HepG2 (cell line): ENCODE results near the gene ADIPOR2. TPM values are rescaled to one million over a fixed set of nuclear protein-coding genes. Genes with fewer than 3 reads are reported as not detected.

ENCODE experiments used
- CC2D1A ChIP-seq: sonication (generic); formaldehyde crosslinking; IDR thresholded peaks from 2 replicates; pipeline ENCODE4 v1.8.1; 2023; ENCODE audit warnings: mild to moderate bottlenecking, missing genetic modification reagents
- HIC2 ChIP-seq: sonication (generic); formaldehyde crosslinking; IDR thresholded peaks from 2 replicates; pipeline ENCODE4 v1.9.0; 2022; ENCODE audit warnings: low read depth, missing genetic modification reagents
- HOMEZ ChIP-seq: IDR thresholded peaks from 2 replicates; pipeline ENCODE4 v1.6.1; 2016; ENCODE audit warnings: low read depth
- JUND ChIP-seq: sonication (generic); formaldehyde crosslinking; IDR thresholded peaks from 2 replicates; pipeline ENCODE4 v1.8.0; 2022; ENCODE audit warnings: mild to moderate bottlenecking, missing genetic modification reagents
- NFKB2 ChIP-seq: sonication (generic); formaldehyde crosslinking; IDR thresholded peaks from 2 replicates; pipeline ENCODE4 v1.4.0; 2020; ENCODE audit warnings: missing genetic modification reagents, borderline replicate concordance
- NR1H2 ChIP-seq: sonication (generic); formaldehyde crosslinking; IDR thresholded peaks from 2 replicates; pipeline ENCODE4 v1.8.1; 2022; ENCODE audit warnings: low read depth, missing genetic modification reagents, borderline replicate concordance
- PLSCR1 ChIP-seq: sonication (generic); formaldehyde crosslinking; IDR thresholded peaks from 2 replicates; pipeline ENCODE4 v1.5.0; 2020; ENCODE audit warnings: missing genetic modification reagents, mild to moderate bottlenecking, borderline replicate concordance
- PRDM10 ChIP-seq: sonication (generic); formaldehyde crosslinking; IDR thresholded peaks from 2 replicates; pipeline ENCODE4 v1.4.0; 2020; ENCODE audit warnings: low read depth, missing genetic modification reagents
- RBM39 ChIP-seq: fragments of 200-400 bp; formaldehyde crosslinking; IDR thresholded peaks from one replicate; pipeline ENCODE4 v1.6.1; 2018; ENCODE audit warnings: antibody characterized with exemption, mild to moderate bottlenecking, low read depth, low read length; ENCODE audit not compliant: poor library complexity, severe bottlenecking
- ZBTB39 ChIP-seq: sonication (generic); formaldehyde crosslinking; IDR thresholded peaks from 2 replicates; pipeline ENCODE4 v1.5.0; 2020; ENCODE audit warnings: missing genetic modification reagents
- ZNF136 ChIP-seq: sonication (generic); formaldehyde crosslinking; IDR thresholded peaks from 2 replicates; pipeline ENCODE4 v1.8.1; 2022; ENCODE audit warnings: low read depth, mild to moderate bottlenecking, moderate library complexity, missing genetic modification reagents
- ZNF235 ChIP-seq: sonication (generic); formaldehyde crosslinking; IDR thresholded peaks from 2 replicates; pipeline ENCODE4 v1.8.1; 2023; ENCODE audit warnings: mild to moderate bottlenecking, missing genetic modification reagents, borderline replicate concordance
- ZNF317 ChIP-seq: sonication (generic); formaldehyde crosslinking; IDR thresholded peaks from 2 replicates; pipeline ENCODE4 v1.5.0; 2020; ENCODE audit warnings: mild to moderate bottlenecking, missing genetic modification reagents
- ZNF382 ChIP-seq: sonication (generic); formaldehyde crosslinking; IDR thresholded peaks from 2 replicates; pipeline ENCODE4 v1.5.0; 2020; ENCODE audit warnings: missing genetic modification reagents, mild to moderate bottlenecking, borderline replicate concordance
- ZNF563 ChIP-seq: sonication (generic); formaldehyde crosslinking; IDR thresholded peaks from 2 replicates; pipeline ENCODE4 v1.8.0; 2022; ENCODE audit warnings: mild to moderate bottlenecking, moderate library complexity, missing genetic modification reagents
- ZNF569 ChIP-seq: sonication (generic); formaldehyde crosslinking; IDR thresholded peaks from 2 replicates; pipeline ENCODE4 v1.5.0; 2020; ENCODE audit warnings: mild to moderate bottlenecking, missing genetic modification reagents, moderate library complexity, borderline replicate concordance
- ZNF619 ChIP-seq: sonication (generic); formaldehyde crosslinking; IDR thresholded peaks from 2 replicates; pipeline ENCODE4 v1.4.0; 2020; ENCODE audit warnings: mild to moderate bottlenecking, missing genetic modification reagents
- ZNF720 ChIP-seq: sonication (generic); formaldehyde crosslinking; IDR thresholded peaks from 2 replicates; pipeline ENCODE4 v1.4.0; 2020; ENCODE audit warnings: missing genetic modification reagents
- ZNF761 ChIP-seq: sonication (generic); formaldehyde crosslinking; conservative IDR thresholded peaks from 2 replicates; pipeline ENCODE4 v1.4.0; 2020; ENCODE audit warnings: mild to moderate bottlenecking, missing genetic modification reagents
- polyA plus RNA-seq, 8 experiments: library from polyadenylated mRNA; depleted of rRNA in 3 of 8; stranded (reverse) in 7 of 8; unstranded in 1 of 8; fragments of >200 nt; fragmentation: Illumina TruSeq in 4 of 8; extraction: Trizol in 4 of 8; gene quantifications; 2 replicates each; pipeline versions ENCODE4 v1.2.1 to v1.2.3, GENCODE V29; 2011 to 2016; ENCODE audit warnings: low read depth in 4 of 8, missing spikeins in 1 of 8, mixed read lengths in 1 of 8; ENCODE audit not compliant: insufficient read depth in 1 of 8
- total RNA-seq, 5 experiments: library from RNA; depleted of rRNA; stranded (reverse); fragments of >200 nt; fragmentation: Illumina TruSeq; extraction: Trizol; gene quantifications; 2 replicates each; pipeline ENCODE4 v1.2.3, GENCODE V29; 2016; ENCODE audit warnings: low read depth in 1 of 5

The ADIPOR2 gene
- total and polyA plus RNA-seq, 2 of the 13 experiments (the other 11 are each of a cell fraction or from before 2014, with no cell fraction given), result 35.2 to 52.2 TPM

- TF ChIP-seq PRDM10 (CRISPR knock-in tag), result no peak
- no peak for TF ChIP-seq CC2D1A (CRISPR knock-in tag)
- TF ChIP-seq JUND (CRISPR knock-in tag), result no peak
- peak; percentile 60 for TF ChIP-seq ZNF563 (CRISPR knock-in tag)
- TF ChIP-seq ZNF619 (CRISPR knock-in tag), result no peak
- TF ChIP-seq ZNF317 (CRISPR knock-in tag), result 0 out of 2 replicates have a peak, but pooled peaks have one; percentile 53
- TF ChIP-seq ZNF720 (CRISPR knock-in tag), result no peak
- TF ChIP-seq HIC2 (CRISPR knock-in tag), result no peak
- TF ChIP-seq NR1H2 (CRISPR knock-in tag), result no peak
- no peak for TF ChIP-seq ZNF136 (CRISPR knock-in tag)
- TF ChIP-seq ZNF235 (CRISPR knock-in tag), result no peak; the same call in 1 of the 2 replicates
- no peak for TF ChIP-seq ZBTB39 (CRISPR knock-in tag)
- TF ChIP-seq HOMEZ (CRISPR knock-in tag), result peak; percentile 79
- peak; percentile 90 for TF ChIP-seq ZNF761
- no peak for TF ChIP-seq PLSCR1
- no peak for TF ChIP-seq ZNF382 (CRISPR knock-in tag)
- no peak for TF ChIP-seq RBM39
- peak; percentile 86 for TF ChIP-seq NFKB2 (CRISPR knock-in tag)
- TF ChIP-seq ZNF569 (CRISPR knock-in tag), result no peak
These were observed at the start of gene ADIPOR2 (continued) for GRCh38 chr12:1690578-1691122.
